ENCODE data around the gene MTHFD1L.
"Not testable (repeated sequence)": the region's sequence is repeated elsewhere in the genome, so short reads cannot be mapped to it uniquely, and the experiment has no call there.

The MTHFD1L gene

GRCh38 chr6:150846641-150847040, 18.9 kb upstream of the MTHFD1L start:
- no peaks in the 10 kb centered on the region for H3K9me3 ChIP-seq (ENCODE audit: severe bottlenecking)
- no peak for TF ChIP-seq CTCF (IDR thresholded peaks at IDR 0.05; ENCODE audit: low read depth, low read length)
- no peaks in the 10 kb centered on the region for H3K27me3 ChIP-seq (ENCODE audit: insufficient read depth, low read depth, severe bottlenecking)
- no peaks in the 10 kb centered on the region for H3K36me3 ChIP-seq
- no peak for DNase-seq
- no peak overlapping the region for H3K4me3 ChIP-seq (ENCODE audit: low read depth, low read length)
- H3K27ac ChIP-seq: no peak overlapping the region

GRCh38 chr6:150848400-150848799, 17.1 kb upstream of the MTHFD1L start:
- Histone ChIP-seq H3K27me3 (ENCODE audit: insufficient read depth, low read depth, severe bottlenecking) (no peaks in the 10 kb centered on the region), H3K9me3 (ENCODE audit: severe bottlenecking) (no peaks in the 10 kb centered on the region), H3K36me3 (no peaks in the 10 kb centered on the region), H3K4me3 (ENCODE audit: low read depth, low read length) (no peak overlapping the region), H3K27ac (no peak overlapping the region)
- TF ChIP-seq CTCF (IDR thresholded peaks at IDR 0.05; ENCODE audit: low read depth, low read length): no peak
- DNase-seq: no peak

GRCh38 chr6:150854392-150854791, 11.1 kb upstream of the MTHFD1L start:
- H3K27ac ChIP-seq; H3K4me3 ChIP-seq (ENCODE audit: low read depth, low read length); H3K27me3 ChIP-seq (ENCODE audit: insufficient read depth, low read depth, severe bottlenecking); H3K36me3 ChIP-seq; H3K9me3 ChIP-seq (ENCODE audit: severe bottlenecking); DNase-seq: not testable (repeated sequence)

GRCh38 chr6:150855171-150855570, 10.3 kb upstream of the MTHFD1L start:
- not testable (repeated sequence) for H3K9me3 ChIP-seq (ENCODE audit: severe bottlenecking); H3K4me3 ChIP-seq (ENCODE audit: low read depth, low read length); DNase-seq; H3K27me3 ChIP-seq (ENCODE audit: insufficient read depth, low read depth, severe bottlenecking); H3K36me3 ChIP-seq; H3K27ac ChIP-seq

GRCh38 chr6:150857062-150857944, 8.2 kb upstream of the MTHFD1L start:
- Histone ChIP-seq H3K36me3 (no peaks in the 10 kb centered on the region), H3K9me3 (ENCODE audit: severe bottlenecking) (no peaks in the 10 kb centered on the region), H3K4me3 (ENCODE audit: low read depth, low read length) (no peak overlapping the region), H3K27me3 (ENCODE audit: insufficient read depth, low read depth, severe bottlenecking) (no peaks in the 10 kb centered on the region), H3K27ac (0 out of 2 replicates have a peak overlapping the region, but pooled peaks have one; percentile 3)
- no peak for DNase-seq
- TF ChIP-seq CTCF (IDR thresholded peaks at IDR 0.05; ENCODE audit: low read depth, low read length): no peak

GRCh38 chr6:150857945-150858308, 7.6 kb upstream of the MTHFD1L start:
- no peak for TF ChIP-seq CTCF (IDR thresholded peaks at IDR 0.05; ENCODE audit: low read depth, low read length)
- H3K27ac ChIP-seq: no peak overlapping the region
- no peaks in the 10 kb centered on the region for H3K36me3 ChIP-seq
- no peaks in the 10 kb centered on the region for H3K9me3 ChIP-seq (ENCODE audit: severe bottlenecking)
- DNase-seq: no peak
- H3K27me3 ChIP-seq (ENCODE audit: insufficient read depth, low read depth, severe bottlenecking): no peaks in the 10 kb centered on the region
- no peak overlapping the region for H3K4me3 ChIP-seq (ENCODE audit: low read depth, low read length)

GRCh38 chr6:150861448-150862168, 3.9 kb upstream of the MTHFD1L start:
- not testable (repeated sequence) for H3K36me3 ChIP-seq; H3K27ac ChIP-seq; H3K4me3 ChIP-seq (ENCODE audit: low read depth, low read length)

More at GRCh38 chr6:150861448-150862168, 3.9 kb upstream of the MTHFD1L start:
- not testable (repeated sequence) for DNase-seq; H3K27me3 ChIP-seq (ENCODE audit: insufficient read depth, low read depth, severe bottlenecking); H3K9me3 ChIP-seq (ENCODE audit: severe bottlenecking)

Measured in WERI-Rb-1 (cell line).